Breast epithelium (tissue), 3 donors: ENCODE measurements around the gene BCAS3.

Source experiments
- POLR2A ChIP-seq: fragments of 450-650 bp; IDR thresholded peaks from one replicate; pipeline ENCODE4 v1.6.1; 2016; ENCODE audit warnings: antibody characterized with exemption, mild to moderate bottlenecking, moderate library complexity
- TF ChIP-seq, protein P1 (sequence below), 3 donors: fragments of 450-650 bp; IDR thresholded peaks; one replicate each; pipeline ENCODE4 v1.5.1; 2016 to 2017; ENCODE audit warnings: antibody characterized with exemption in 3 of 3, mild to moderate bottlenecking in 3 of 3, moderate library complexity in 3 of 3

DNA sequence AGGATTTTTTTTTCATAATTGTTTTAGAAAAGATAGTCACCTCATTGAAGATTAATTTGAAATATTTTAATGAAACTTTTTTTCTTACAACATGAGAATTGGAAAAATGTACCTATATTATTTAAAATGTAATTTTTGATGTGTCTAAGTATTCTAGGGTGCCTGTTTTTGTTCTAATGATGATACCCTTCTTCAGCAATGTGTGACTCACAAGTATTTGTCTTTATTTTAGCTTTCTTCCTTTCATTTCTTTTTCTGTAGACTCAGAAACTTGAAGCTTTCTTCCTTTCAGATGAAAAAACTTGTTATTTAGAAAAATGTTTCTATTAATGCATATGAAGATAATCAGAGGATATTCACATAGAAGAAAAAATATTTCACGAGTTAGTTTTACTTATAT lies 231.8 kb downstream of the BCAS3 start:
- TF ChIP-seq, protein P1, sequence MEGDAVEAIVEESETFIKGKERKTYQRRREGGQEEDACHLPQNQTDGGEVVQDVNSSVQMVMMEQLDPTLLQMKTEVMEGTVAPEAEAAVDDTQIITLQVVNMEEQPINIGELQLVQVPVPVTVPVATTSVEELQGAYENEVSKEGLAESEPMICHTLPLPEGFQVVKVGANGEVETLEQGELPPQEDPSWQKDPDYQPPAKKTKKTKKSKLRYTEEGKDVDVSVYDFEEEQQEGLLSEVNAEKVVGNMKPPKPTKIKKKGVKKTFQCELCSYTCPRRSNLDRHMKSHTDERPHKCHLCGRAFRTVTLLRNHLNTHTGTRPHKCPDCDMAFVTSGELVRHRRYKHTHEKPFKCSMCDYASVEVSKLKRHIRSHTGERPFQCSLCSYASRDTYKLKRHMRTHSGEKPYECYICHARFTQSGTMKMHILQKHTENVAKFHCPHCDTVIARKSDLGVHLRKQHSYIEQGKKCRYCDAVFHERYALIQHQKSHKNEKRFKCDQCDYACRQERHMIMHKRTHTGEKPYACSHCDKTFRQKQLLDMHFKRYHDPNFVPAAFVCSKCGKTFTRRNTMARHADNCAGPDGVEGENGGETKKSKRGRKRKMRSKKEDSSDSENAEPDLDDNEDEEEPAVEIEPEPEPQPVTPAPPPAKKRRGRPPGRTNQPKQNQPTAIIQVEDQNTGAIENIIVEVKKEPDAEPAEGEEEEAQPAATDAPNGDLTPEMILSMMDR (IDR thresholded peaks at IDR 0.05) = no peak
- no peak for TF ChIP-seq POLR2A
